ENCODE measurements around the gene PDE4B.

Gene PDE4B

GRCh38 chr1:66357478-66358197 is 564.9 kb downstream of the PDE4B start:
- DNase-seq (ENCODE audit: low read depth, low spot score): no peak

- DNase-seq (ENCODE audit: low read depth, low spot score): no peak
Observed at GRCh38 chr1:66359269-66359668, 566.6 kb downstream of the PDE4B start.

GRCh38 chr1:66359815-66360214 is 567.1 kb downstream of the PDE4B start:
- DNase-seq (ENCODE audit: low read depth, low spot score): no peak

- no peak for DNase-seq (ENCODE audit: low read depth, low spot score)
Observed at GRCh38 chr1:66360285-66360724, 567.6 kb downstream of the PDE4B start.

- DNase-seq (ENCODE audit: low read depth, low spot score): no peak
Observed at GRCh38 chr1:66364578-66365391, 572.1 kb downstream of the PDE4B start.

- no peak for DNase-seq (ENCODE audit: low read depth, low spot score)
Observed at GRCh38 chr1:66365635-66366034, 572.9 kb downstream of the PDE4B start.

GRCh38 chr1:66366634-66367033 is 573.9 kb downstream of the PDE4B start:
- no peak for DNase-seq (ENCODE audit: low read depth, low spot score)

GRCh38 chr1:66367369-66367768 is 574.7 kb downstream of the PDE4B start:
- no peak for DNase-seq (ENCODE audit: low read depth, low spot score)

GRCh38 chr1:66368261-66368660 is 575.6 kb downstream of the PDE4B start:
- DNase-seq (ENCODE audit: low read depth, low spot score): no peak

- DNase-seq (ENCODE audit: low read depth, low spot score): no peak
Observed at GRCh38 chr1:66370462-66370971, 577.8 kb downstream of the PDE4B start.

GRCh38 chr1:66371233-66372005 is 578.7 kb downstream of the PDE4B start:
- DNase-seq (ENCODE audit: low read depth, low spot score): no peak

- DNase-seq (ENCODE audit: low read depth, low spot score): no peak
Observed at GRCh38 chr1:66372522-66373101, 579.9 kb downstream of the PDE4B start.

- no peak for DNase-seq (ENCODE audit: low read depth, low spot score)
Observed at GRCh38 chr1:66373157-66373591, 580.5 kb downstream of the PDE4B start.

GRCh38 chr1:66374148-66374547 is 581.5 kb downstream of the PDE4B start:
- no peak for DNase-seq (ENCODE audit: low read depth, low spot score)

- no peak for DNase-seq (ENCODE audit: low read depth, low spot score)
Observed at GRCh38 chr1:66374561-66375111, 581.9 kb downstream of the PDE4B start.

- DNase-seq (ENCODE audit: low read depth, low spot score): no peak
Observed at GRCh38 chr1:66375125-66375524, 582.4 kb downstream of the PDE4B start.

GRCh38 chr1:66380452-66381212 is 587.9 kb downstream of the PDE4B start:
- no peak for DNase-seq (ENCODE audit: low read depth, low spot score)

GRCh38 chr1:66381621-66382275 is 589.1 kb downstream of the PDE4B start:
- DNase-seq (ENCODE audit: low read depth, low spot score): no peak

GRCh38 chr1:66383168-66383567 is 590.5 kb downstream of the PDE4B start:
- no peak for DNase-seq (ENCODE audit: low read depth, low spot score)

GRCh38 chr1:66383611-66384010 is 590.9 kb downstream of the PDE4B start:
- DNase-seq (ENCODE audit: low read depth, low spot score): no peak

Measured in brain pericyte (primary cell).